GM12892 (cell line): Measurements from ENCODE around the gene IST1.

Experiments used
- POLR2A ChIP-seq: IDR thresholded peaks from 2 replicates; pipeline ENCODE4 v1.6.1; 2011; ENCODE audit warnings: low read depth, low read length, control low read depth
- POLR2AphosphoS5 ChIP-seq: IDR thresholded peaks from 2 replicates; pipeline ENCODE4 v1.6.1; 2011; ENCODE audit warnings: low read depth, low read length, control low read depth

GRCh38 chr16:71885261-71885650 is 10.1 kb upstream of the IST1 start:
- no peak for TF ChIP-seq POLR2A
- no peak for TF ChIP-seq POLR2AphosphoS5
